HG03520 (cell line): ENCODE measurements around the gene EMC10.

Experiments
- ATAC-seq: cut with Tn5 transposase; IDR thresholded peaks from one replicate; pipeline ENCODE4 v1.9.1; 2021; ENCODE audit warnings: mild to moderate bottlenecking, moderate library complexity; ENCODE audit not compliant: unreplicated experiment

The EMC10 gene

DNA sequence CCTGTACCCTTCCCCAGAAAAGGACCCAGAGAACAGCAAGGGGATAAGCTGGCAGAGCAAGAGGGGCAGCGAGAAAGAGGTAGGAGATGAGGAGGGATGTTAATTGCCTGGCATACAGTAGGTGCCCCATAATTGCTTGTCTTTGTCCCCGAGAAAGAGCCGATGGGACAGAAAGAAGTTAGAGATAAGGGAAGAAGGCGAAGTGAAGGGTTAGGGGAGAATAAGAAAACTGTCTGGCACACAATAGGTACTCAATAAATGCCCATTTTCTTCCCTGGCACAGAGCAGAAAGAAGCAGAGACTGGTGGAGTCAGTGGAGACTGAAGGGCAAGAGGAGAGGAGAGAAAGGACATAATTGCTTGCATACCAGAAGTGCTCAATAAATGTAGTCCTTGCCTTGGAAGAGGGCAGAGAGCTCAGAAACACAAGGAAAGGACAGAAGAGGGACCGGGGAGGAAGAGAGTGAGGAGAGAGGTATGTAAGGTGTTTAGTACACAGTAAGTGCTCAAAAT is 18.8 kb downstream of the EMC10 start:
- ATAC-seq = no peak

DNA sequence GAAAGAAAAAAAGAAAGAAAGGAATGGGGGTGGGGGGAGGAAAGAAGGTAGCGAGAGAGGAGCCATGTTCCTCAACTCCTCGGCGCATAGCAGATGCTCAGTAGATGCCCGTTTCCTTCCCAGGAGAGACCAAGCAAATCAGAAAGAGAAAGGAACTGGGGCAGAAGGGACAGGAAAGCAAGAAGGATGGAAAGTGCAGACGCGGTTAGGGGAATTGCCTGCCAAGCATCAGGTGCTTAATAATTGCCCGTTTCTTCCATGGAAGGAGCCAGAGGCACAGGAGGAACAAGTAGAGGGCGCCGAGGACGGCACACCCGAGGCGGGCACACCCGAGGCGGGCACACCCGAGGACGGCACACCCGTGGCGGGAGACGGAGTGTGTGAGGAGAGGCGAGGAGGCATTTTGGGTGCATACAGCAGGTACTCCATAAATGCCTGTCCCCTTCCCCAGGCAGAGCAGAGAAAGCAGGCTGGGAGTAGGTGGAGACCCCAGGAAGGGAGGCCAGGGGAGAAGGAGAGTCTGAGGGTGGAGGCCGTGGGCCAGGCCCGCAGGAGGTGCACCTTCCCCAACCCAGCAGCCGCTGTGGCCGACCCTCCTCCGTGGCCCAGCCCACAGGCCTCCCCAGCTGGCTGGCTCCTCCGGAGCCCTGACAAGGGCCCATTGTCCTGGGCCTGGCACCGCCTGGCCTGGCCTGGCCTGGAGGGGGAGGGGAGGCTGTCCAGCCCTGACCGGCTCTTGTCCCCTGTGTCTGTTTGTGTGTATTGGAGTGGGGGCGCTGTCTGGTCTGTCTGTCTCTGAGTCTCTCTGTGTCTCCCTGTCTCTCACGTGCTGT is 20.1 kb downstream of the EMC10 start:
- no peak for ATAC-seq

DNA sequence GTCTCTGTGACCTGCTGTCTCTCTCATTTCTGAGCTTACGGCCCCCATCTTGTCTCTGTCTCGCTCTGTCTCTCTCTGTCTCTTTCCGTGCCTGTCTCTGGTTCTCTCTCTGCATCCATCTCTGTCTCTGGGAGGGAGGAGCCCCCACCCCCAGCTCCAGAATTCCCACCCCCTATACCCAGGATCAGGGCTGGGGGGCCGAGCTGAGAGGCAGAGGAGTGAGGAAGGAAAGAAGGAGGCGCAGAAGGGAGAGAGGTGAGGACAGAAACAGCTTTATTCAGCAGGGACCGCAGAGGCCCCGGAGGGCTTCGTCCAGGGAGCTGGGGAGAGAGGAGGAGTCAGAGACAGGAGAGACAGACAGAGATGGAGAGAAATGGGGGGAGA is 20.7 kb downstream of the EMC10 start:
- no peak for ATAC-seq

DNA sequence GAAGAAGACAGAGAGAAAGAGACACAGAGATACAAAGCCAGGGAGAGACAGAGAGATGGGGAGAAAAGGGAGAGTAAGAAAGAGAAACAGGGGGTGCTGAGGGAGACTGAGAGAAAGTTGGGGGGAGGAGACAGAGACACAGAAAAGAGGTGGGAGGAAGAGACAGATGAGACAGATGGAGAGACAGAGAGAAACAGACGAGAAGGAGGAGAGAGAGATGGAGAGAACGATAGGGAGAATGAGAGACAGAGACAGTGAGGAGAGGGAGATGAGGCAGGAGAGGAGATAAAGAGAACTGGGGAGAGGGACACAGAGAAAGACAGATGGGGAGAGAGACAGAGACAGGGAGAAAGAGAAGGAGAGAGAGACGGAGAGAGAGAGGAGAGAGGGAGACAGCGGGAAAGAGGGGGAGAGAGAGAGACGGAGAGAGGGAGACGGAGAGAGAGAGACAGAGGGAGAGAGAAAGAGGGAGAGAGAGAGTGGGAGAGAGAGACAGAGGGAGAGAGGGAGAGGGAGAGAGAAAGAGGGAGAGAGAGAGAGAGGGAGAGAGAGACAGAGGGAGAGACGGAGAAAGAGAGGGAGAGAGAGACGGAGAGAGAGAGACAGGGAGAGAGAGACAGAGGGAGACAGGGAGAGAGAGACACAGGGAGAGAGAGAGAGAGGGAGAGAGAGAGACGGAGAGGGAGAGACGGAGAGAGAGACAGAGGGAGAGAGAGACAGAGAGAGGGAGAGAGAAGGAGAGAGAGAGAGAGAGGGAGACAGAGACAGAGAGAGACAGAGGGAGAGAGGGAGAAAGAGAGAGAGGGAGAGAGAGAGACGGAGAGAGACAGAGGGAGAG is 22.1 kb downstream of the EMC10 start:
- ATAC-seq = no peak

DNA sequence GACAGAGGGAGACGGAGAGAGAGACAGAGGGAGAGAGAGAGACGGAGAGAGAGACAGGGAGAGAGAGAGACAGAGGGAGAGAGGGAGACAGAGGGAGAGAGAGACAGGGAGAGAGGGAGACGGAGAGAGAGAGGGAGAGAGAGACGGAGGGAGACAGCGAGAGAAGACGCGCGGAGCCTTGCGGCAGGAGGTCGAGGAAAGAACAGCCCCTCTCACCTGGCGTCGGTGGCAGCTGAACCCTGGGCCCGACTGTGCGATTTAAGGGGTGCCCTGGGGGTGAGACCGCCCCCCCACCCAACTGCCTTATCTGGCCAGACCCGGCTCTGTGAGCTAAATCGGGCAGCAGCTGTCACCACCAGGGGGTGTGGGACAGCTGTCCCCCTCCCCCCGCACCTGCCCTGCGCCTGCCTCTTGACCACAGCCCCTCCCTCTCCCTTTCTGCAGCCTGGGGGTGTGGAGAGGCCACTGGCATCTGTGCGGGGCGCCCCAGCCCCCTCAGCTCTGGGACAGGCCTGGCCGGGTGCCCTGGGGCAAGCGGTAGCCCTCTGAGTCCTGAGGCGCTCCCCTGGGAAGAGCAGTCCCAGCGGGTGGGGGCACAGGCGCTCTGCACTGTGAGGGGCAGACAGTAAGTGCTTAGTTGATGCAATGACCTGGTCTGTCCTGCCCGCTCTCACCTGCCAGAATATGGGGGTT is 23.9 kb downstream of the EMC10 start:
- ATAC-seq = no peak

DNA sequence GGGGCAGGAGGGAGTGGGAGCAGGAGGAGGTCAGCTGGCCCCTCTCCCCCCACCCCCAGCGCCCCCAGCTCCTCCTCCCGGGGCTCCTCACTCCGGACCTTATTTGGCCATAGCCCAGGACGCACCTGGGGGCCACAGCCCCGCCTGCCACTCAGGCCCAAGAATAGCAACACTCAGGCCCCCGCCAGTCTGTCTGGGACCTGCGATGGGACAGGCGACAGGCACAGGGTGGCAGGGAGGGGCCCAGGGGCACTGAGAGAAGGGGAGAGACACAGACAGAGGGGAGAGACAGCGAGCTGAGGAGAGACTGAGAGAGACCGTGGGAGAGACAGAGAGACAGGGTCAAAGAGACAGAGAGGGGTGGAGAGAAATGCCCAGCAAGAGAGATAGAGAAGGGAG is 24.4 kb downstream of the EMC10 start:
- no peak for ATAC-seq

DNA sequence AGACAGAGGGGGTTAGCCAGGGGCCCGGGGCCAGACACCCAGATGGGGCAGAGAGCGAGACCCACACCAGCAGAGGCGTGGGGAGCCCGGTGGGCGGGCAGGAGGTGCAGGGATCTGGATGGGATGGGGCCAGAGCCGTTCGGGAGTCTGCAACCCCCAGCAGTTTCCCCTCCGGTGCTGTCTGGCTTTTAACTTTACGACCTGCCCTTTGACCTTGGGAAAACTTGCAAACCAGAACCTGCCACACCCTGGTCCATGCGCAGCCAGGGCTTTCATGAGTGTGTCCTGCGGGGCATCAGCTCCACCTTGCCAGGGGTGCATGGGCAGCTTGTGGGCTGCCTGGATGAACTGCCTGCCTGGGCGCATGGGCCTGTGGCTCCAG is 24.9 kb downstream of the EMC10 start:
- ATAC-seq = no peak

DNA sequence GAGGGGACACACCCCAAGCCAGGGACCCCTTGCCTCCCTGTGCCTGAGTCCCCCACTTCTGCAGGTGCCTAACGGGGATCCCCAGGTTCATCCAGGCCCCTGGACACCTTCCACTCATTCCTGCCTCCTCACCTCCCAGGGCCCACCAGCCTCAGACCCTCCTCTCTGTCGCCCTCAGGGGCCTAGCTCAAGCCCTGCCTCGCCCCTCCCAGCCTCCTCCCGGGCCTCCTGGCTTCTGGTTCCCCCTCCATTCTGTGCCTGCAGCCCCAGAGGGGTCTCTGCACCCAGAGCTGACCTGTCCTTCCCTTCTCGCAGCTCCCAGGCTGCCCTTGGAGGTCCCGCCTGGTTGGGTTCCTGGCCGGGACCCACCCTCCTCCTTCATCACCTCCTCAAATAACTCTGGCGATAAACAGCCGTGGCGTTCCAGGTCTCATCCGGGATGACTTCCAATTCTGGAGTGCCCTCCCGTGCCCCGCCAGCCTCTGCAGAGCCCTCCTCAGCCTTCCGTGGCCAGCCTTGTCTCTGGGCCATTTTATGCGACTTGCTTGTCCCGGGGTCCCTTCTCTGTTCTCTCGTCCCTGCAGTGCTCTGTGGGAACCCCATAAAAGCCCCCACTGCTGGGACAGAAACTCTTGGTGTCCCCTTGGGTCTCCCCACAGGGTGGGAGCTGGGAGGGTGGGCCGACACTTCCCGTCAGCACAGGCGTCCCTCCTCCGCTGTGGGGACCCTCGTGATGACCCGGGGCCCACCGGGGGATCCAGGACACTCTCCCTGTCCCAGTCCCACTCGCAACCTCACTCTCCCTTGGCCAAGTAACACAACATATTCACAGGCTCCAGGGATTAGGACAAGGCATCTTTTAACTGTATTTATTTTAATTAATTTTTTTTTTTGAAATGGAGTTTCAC is 25.5 kb downstream of the EMC10 start:
- ATAC-seq = no peak

DNA sequence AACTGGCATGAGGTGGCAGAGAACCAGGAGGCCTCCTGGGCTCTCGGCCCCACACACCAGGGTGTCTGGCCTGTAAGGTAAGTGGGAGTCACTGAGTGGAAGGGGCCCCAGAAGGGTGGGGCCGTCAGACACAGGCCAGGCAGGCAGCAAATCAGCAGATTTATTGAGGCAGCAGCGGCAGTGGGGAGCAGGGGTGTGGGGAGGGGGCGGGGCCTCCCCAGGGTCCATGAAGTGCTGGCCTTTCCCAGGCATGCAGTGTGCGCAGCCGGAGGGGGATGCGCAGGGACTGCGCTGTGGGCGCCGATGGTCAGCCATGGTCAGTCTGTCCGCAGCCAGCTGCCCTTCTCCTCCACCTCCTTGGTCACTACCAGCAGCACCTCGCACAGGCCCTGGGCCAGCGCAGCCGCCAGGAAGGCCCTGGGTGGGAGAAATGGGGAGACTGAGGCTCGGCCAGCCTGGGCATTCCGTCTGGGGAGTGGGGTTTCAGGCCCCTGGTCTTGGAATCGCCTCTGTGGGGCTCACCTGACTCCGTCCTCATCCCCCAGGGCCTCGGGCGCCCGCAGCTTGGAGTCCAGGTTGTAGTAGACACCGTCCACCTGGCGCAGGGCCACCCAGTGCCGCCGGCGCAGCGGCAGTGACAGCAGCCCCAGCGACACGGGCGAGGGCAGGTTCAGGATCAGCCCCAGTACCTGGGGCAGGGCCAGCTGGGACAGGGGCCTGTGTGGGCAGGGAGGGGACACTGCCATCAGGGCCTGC is 29.7 kb downstream of the EMC10 start:
- no peak for ATAC-seq

DNA sequence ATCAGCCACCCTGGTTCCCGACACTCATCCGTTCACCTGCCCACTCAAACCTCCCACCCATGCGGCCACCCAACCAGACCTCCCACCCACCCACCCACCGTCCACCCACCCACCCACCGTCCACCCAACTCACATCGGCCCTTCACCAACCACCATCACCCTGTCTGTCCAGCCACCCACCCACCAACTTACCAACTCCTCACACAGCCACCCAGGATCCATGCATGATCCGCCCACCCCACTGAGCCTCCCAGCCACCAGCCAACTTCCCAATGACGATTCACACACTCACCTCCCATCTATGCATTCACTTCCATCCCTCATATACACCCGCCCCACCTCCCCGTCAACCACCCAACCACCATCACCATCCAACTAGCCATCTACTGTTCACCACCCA is 30.4 kb downstream of the EMC10 start:
- no peak for ATAC-seq

DNA sequence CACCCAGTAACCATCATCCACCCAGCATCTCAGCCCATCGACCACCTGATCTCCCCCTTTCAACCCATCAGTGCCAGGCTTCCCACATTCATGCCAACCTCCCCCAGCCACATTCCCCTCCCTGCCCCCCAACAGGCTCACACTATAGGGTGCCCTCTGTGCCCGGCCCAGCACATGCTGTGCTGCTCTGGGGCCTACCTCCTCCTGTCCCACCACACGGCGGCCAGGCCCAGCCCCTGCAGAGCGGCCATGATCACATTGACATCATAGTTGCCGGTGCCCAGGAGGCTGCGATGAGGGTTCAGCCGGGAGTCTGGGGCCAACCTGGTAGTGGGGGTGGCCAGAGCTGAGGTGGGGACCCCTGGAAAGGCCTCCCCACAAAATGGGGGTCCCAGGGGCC is 31.1 kb downstream of the EMC10 start:
- ATAC-seq = no peak

DNA sequence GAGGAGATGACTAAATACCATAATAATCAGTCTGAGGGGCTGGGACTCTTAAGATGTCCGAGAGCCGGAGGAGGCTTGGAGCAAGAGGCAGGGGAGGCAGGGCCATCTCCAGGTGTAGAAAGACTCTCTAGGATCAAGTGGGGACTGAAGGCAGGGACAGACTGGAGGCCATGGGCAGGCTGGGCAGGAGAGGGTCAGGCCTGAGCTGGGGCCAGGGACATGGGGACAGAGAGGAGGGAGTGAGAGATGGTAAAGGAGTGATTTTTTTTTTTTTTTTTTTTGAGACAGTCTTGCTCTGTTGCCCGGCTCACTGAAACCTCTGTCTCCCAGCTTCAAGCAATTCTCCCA is 32.5 kb downstream of the EMC10 start:
- ATAC-seq = no peak

DNA sequence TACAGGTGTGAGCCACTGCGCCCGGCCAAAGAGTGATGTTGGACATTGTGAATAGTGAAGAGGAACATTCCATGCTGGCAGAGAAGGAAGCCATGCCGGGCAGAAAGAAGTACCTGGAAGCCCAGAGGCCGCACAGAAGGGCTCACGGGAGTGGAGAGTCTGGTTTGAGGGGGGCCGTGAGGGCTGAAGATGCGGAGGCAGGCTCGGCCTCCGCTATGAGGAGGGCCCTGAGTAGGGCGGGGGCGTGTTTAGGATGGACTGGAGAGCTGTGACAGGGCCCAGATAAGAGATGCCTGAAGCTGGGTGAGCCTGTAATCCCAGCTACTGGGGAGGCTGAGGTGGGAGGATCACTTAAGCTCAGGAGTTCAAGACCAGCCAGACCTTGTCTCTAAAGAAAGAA is 33.1 kb downstream of the EMC10 start:
- ATAC-seq = no peak

DNA sequence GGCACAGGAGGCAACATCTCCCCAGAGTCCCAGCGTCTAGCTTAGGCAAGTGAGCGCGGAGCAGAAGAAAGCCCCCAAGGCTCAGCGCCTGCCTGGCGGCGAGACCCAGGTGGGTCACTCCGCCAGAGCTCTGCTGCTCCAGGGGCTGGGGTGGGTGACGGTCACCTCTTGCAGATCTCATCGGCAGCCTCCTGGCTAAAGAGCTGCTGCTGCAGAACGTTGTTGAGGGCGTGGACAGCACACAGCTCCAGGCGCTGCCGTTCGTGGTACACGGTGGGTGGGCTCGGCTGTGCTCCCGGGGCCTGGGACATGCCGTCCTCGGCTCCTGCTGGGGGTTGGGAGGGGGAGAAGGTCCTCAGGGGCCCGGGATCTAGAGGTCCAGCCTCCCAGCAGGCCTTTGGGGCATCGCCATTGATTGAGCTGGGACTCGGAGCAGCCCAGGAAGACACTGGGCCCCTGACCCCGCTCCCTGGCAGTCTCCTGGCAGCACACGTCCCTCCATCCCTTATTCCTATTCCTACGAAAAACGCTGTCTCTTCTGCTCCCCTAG is 33.9 kb downstream of the EMC10 start:
- no peak for ATAC-seq

DNA sequence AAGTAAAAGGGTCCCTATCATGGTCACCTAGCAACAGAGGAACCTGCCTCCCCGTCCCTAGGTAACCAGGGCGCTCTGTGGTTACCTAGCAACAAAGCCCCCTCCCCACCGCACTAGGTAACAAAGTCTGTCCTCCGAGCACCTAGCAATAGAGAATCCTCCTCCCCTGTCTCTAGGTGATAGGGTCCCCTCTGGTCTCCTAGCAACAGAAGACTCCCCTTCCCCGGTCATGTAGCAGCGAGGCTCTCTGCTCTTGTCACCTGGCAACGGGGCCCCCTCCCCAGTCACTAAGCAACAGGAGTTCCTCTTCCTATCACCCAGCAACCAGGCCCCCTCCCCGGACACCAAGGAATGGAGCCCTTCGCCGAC is 34.4 kb downstream of the EMC10 start:
- ATAC-seq = peak; percentile 13

DNA sequence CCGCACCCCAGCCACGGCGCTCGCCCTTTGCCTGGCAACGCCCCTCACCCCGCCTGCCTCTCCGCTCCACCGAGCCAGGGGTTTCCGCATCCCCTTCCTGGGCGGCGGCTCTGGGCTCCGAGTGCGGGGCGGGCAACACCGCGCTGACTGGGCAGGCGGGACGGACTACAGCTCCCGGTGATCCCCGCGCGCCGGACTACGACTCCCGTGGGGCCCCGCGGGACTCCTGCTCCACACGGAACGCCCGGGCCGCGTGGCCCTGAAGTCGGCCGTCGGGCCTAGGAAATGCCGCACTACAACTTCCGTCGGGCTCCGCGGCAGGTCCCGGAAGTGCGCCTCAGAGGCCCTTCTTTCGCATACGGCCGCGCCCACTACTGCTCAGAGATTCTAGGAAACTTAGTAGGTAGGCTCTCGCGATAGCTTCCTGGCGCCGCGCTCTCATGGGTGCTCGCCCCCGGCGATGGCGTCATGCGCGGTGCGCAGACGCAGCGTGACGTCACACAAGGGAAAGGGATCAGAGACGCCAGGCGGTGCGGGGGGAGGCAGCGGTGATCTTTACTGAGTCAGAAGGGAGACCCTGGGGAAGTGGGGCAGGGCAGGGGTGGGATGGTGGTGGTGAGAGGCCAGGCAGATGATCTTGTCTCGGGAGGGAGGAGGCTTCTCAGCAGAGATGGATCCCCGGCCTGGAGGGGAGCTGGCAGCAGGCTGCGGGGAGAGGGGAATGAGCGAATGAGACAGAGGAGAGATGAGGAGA is 34.9 kb downstream of the EMC10 start, which contains the start of gene JOSD2:
Gene JOSD2 (minus strand): TSS at position 123 of the 754 bp plus-strand sequence. CDS start 760 bp downstream, outside the sequence.
- ATAC-seq = peak; percentile 82

DNA sequence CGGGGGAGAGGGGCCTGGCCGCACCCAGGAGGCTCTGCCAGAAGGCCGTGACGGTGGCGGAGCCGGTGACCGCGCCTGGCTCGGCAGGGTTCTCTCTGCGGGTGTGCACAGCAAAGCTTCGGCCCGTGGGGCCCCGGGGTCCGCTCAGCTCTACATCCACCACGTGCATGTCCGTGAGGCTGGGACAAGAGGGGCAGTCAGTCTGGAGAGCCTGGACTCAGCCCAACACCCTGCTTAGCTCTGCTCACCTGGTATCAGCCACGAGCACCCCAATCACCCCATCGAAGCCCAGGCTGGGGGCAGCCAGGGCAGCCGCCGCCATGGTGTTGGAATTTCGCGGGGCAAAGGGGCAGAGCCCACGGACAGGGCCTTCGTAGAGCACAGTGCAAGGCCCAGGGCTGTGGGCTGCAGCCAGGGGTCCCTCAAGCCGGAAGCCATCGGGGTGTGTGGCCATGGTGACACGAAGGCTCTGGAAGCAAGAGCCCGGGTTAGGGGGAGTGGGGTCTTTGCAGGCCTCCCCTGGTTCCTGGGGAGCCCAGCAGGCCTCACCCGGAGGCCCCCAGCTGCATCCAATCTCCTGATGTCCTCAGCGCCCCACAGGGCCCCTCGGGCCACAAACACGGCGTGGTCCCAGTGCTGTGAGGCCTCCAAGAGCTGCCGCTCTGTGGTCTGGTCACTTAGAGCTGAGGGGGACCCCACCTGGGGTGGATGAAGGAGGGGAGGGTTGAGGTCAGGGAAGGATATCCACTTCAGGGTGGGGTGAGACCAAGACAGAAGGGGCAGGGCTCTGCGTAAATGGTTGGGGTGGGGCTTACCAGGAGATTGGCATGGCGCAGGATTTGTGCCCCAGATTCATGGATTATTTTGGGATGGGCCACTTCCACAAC is 36.0 kb downstream of the EMC10 start:
- no peak for ATAC-seq
